HG03457 (cell line): ENCODE results near the gene PRSS23.

Source experiments
- ATAC-seq: cut with Tn5 transposase; IDR thresholded peaks from one replicate; pipeline ENCODE4 v1.9.1; 2021; ENCODE audit warnings: moderate number of reproducible peaks; ENCODE audit not compliant: unreplicated experiment

Gene PRSS23

DNA sequence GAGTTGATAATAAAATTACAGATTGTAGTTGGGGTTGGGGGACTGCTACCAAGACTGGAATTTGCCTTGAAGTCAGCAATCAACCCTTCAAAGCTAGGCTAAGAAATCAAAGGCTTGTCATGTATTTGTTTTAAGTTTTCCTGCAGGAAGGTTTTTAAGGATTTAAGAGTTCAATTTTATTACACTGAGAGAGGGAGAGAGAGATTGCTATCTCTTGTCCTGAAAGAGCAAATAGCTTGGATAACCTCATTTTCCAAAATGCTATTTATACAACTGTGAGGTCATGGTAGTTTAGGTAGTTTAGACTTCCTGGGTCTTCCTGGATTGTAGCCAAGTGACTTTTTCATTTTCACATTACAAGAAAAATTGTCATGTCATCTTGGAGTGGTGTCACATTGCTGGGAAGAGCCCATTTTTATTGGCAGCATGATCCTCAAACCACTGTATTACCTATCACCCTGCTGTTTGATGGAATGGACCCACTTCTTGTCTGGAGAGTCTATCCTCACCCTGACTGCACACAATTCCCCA is 10.1 kb upstream of the PRSS23 start:
- ATAC-seq = no peak

- ATAC-seq = no peak
Observed at GRCh38 chr11:86790867-86791849, 9.2 kb upstream of the PRSS23 start.

DNA sequence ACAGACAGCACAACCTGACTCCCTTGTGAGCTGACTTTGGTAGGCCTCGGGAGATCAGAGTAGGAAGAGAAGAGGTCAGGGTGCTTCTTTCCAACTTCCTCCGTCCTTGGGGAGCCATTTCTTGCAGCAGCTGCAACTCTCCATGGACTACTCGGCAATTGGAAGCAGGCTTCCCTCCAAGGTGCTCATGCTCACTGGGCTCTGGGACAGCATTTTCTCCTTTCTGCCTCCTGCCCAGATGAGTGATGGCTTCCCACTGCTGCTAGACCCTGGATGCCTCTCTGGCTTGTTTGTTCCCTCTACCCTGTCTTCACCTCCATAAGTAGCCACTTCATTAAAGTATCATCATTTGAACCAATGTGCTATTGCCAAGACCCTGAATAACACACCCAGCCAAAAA is 8.2 kb upstream of the PRSS23 start:
- ATAC-seq = no peak

DNA sequence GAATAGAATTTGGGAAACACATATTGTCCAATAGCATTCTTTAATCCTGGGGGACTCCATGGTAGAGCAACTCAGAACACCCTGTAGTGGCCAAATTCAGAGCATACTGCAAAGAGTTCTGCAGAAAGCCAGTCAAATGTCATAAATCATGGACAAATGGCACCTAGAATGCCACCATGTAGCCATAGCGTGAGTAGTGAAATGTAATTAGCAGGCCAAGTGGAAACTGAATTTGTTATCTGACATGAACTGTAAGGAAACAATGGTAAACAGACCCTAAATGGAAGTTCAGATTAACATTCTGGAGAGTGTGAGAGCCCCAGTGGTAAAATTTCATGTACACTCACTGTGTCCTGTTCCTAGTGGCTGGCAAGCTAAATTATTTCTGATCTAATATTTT is 7.0 kb upstream of the PRSS23 start:
- no peak for ATAC-seq

GRCh38 chr11:86795511-86795910 is 4.8 kb upstream of the PRSS23 start:
- no peak for ATAC-seq

GRCh38 chr11:86795949-86796348 is 4.4 kb upstream of the PRSS23 start:
- no peak for ATAC-seq

GRCh38 chr11:86797133-86797532 is 3.2 kb upstream of the PRSS23 start:
- no peak for ATAC-seq

DNA sequence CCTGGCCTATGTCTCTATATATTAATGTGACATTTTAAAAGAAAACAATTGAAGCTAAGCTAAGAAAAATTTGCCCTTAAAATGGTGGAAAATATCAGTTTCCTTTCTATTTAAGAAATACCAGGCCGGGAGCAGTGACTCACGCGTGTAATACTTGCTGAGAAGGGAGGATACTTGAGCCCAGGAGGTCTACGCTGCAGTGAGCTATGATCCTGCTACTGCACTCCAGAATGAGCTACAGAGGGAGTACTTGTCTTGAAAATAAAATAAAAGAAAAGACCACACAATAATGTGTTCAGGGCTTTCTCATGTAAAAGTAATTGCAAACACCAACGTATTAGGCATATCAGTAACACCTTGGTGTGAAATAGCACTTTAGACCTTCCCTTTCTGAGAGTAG is 1.4 kb upstream of the PRSS23 start:
- no peak for ATAC-seq

GRCh38 chr11:86799680-86800075 is 664 bp upstream of the PRSS23 start:
- no peak for ATAC-seq

- ATAC-seq = no peak
Observed at GRCh38 chr11:86800960-86801272, 574 bp downstream of the PRSS23 start.

GRCh38 chr11:86801364-86801763 is 1.0 kb downstream of the PRSS23 start:
- no peak for ATAC-seq

DNA sequence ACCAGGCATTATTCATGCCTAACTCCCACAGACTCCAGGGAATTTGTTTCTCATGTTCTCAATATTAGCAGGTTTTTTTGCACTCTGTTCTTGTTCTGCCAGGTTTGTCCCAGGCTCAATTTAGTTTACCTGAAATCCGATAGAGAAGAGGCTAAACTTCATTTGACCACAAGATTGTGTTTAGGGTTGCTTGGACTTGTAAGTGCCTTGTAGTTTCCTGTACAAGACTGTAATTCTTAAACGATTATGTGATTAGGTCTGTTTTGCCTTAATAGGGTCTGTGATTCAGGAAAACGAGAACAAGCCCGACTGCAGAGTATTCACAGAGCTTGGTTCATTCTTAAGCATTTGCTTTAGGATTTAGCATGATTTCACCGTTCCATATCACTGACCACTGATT is 1.8 kb downstream of the PRSS23 start:
- no peak for ATAC-seq

- no peak for ATAC-seq
Observed at GRCh38 chr11:86802601-86803051, 2.3 kb downstream of the PRSS23 start.

DNA sequence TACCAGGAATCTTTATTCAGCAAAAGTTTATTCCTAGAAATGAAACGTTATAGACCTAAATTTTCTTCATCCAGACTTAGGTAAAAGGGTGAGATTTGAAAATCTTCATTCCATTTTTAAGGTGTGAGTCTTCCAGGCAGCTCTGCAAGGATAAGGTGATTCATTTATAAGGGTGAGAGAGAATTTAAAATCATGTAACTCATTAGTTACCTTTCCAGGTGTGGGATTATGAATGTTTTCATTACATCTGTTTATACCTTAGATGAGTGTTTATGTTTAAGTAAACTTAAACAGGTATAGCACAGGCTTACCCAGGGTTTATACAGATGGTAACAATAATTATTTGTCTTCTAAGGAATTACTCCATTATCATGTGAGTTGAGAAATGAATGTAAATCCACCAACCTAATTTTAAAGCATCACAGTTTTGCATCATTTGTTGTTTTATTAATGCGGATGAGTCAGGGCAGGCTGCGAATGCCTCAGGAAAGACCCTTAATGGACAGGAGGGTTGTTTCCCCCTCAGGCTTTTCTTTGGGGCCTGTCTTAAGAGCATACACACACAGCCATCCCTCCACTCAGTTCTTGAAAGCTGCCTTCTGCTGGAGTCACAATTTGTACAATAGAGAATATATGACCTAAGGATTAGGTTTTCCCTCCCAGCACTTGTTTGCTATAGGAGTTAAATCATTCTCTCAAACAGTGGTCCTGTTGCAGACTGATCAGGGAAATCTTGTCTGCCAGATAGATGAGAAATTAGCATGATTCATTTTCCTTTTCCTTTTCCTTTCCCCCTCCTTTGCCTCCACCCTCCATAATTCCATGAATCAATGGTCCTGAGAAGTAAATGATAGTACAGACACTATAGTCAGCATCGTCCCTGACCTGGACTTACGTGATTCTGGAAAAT is 3.0 kb downstream of the PRSS23 start:
- ATAC-seq = no peak

- ATAC-seq = no peak
Observed at GRCh38 chr11:86804951-86805350, 4.6 kb downstream of the PRSS23 start.

- ATAC-seq = peak; percentile 66
Observed at GRCh38 chr11:86805873-86806310, 5.5 kb downstream of the PRSS23 start.

DNA sequence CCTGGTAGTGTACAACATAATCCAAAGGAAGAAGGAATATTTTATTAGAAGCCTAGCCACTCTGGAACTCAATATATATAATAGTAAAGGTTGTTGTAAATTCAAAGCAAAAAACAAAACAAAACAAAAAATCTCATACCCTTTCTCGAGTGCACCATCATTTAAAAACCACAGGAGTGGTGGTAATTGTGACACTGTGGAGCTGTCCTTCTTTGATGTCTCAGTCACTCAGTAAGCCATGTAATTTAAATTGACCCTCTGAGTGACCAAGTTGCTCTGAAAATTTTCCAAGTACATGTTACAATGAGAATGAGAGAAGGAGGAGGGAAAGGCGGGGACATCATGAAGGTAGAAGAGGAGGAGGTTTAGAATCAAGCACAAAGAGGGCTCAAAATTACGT is 6.6 kb downstream of the PRSS23 start:
- ATAC-seq = no peak

GRCh38 chr11:86807360-86807759 is 7.0 kb downstream of the PRSS23 start:
- ATAC-seq = no peak

DNA sequence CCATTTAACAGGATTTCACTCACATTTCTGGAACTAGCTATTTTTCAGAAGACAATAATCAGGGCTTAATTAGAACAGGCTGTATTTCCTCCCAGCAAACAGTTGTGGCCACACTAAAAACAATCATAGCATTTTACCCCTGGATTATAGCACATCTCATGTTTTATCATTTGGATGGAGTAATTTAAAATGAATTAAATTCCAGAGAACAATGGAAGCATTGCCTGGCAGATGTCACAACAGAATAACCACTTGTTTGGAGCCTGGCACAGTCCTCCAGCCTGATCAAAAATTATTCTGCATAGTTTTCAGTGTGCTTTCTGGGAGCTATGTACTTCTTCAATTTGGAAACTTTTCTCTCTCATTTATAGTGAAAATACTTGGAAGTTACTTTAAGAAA is 9.2 kb downstream of the PRSS23 start:
- ATAC-seq = no peak

- ATAC-seq = no peak
Observed at GRCh38 chr11:86810288-86810687, 9.9 kb downstream of the PRSS23 start.

- no peak for ATAC-seq
Observed at GRCh38 chr11:86811637-86812321, 11.4 kb downstream of the PRSS23 start.
